Prostate gland (tissue), 2 donors: ENCODE data around the gene LRRC74A. TPM values are rescaled to one million over a fixed set of nuclear protein-coding genes. Genes with fewer than 3 reads are reported as not detected.

Source experiments
- DNase-seq: peaks from one replicate; pipeline ENCODE4 v3.0.0-alpha.2; 2019; ENCODE audit warnings: low spot score
- H3K27ac ChIP-seq, 2 donors: fragments of 200-600 bp; sonication (generic); 2 replicates each; pipeline ENCODE4 v1.5.1; 2017 to 2019
- H3K27me3 ChIP-seq: fragments of 200-600 bp; sonication (generic); replicated peaks from 2 replicates; pipeline ENCODE4 v1.5.1; 2019; ENCODE audit not compliant: insufficient read depth
- H3K36me3 ChIP-seq, 2 donors: fragments of 200-600 bp; sonication (generic); 1 replicate in 1 of 2; 2 replicates in 1 of 2; pipeline versions ENCODE4 v1.5.1 to v1.8.1; 2017 to 2019
- H3K4me1 ChIP-seq: fragments of 200-600 bp; sonication (generic); replicated peaks from 2 replicates; pipeline ENCODE4 v1.5.1; 2019
- H3K4me3 ChIP-seq, 2 donors: fragments of 200-600 bp; sonication (generic); 2 replicates each; pipeline ENCODE4 v1.5.1; 2017 to 2019
- H3K9me3 ChIP-seq: fragments of 200-600 bp; sonication (generic); 2 replicates; pipeline ENCODE4 v1.5.1; 2017
- POLR2A ChIP-seq: fragments of 450-650 bp; IDR thresholded peaks from one replicate; pipeline ENCODE4 v1.6.1; 2016; ENCODE audit warnings: antibody characterized with exemption, mild to moderate bottlenecking
- POLR2AphosphoS5 ChIP-seq: sonication (generic); formaldehyde crosslinking; IDR thresholded peaks from one replicate; pipeline ENCODE4 v1.6.1; 2017; ENCODE audit warnings: antibody characterized with exemption
- WGBS: methylation state at CpG from one replicate; pipeline ENCODE4 v1.1.5; 2018; 5-methylcytosine and 5-hydroxymethylcytosine counted together
- intact Hi-C: fragments of 100-400 bp; cut with DNase I; formaldehyde crosslinking; loops from one replicate; pipeline ENCODE4 v1.14.2; 2022
- total RNA-seq, 2 donors: library from RNA; depleted of rRNA; stranded (reverse); fragments of >200 nt; gene quantifications; one replicate each; pipeline ENCODE4 v1.1.0, GENCODE V29; 2016
- TF ChIP-seq, protein P1 (sequence below), 4 experiments: fragments of 200-600 bp in 2 of 4; fragments of 450-650 bp in 2 of 4; sonication (generic) in 2 of 4; IDR thresholded peaks; 1 replicate in 3 of 4; 2 replicates in 1 of 4; pipeline ENCODE4 v1.5.1; 2016 to 2019; ENCODE audit warnings: antibody characterized with exemption in 4 of 4, mild to moderate bottlenecking in 2 of 4, moderate library complexity in 2 of 4

LRRC74A gene
- total RNA-seq, 2 donors from 2014 or later: 6.0 TPM; not detected in 1

DNA sequence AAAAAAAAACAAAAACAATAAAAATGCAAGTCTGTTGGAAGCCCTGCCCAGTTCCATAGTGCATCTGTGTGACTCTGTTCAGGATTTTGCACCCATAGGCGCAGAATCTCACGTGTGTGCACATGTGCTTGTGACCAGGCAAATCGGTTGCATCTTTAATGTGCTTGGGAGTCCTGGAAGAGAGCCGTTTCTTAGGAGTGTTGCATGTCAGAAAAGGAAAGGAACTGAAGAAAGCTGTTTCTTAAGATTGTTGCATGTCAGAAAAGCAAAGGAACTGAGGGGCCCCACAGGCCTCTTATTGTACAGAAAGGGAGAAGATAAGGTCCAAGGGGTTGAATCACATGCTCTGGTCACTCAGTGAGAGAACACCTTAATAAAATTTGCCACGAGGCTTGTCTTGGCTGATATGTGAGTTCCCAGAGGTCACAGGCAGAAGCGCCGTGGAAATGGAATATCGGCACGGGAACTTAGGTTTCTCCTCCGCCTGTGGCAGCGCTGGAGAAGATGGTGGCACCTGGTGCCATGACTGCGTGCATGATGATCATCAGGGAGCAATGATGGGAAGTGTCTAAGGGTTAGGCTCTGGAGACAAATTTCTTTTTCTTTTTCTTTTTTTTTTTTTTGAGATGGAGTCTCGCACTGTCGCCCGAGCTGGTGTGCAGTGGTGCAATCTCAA is 90.0 kb downstream of the LRRC74A start:
- Histone ChIP-seq H3K27me3 (no peaks in the 10 kb centered on the region), H3K4me3 (no peak overlapping the region), H3K27ac (no peak overlapping the region), H3K9me3 (no peaks in the 10 kb centered on the region), H3K4me1 (peaks cover 43% of the 10 kb centered on the region), H3K36me3 (no peaks in the 10 kb centered on the region)
- DNase-seq: no peak
- intact Hi-C loops: no loop called here
- TF ChIP-seq POLR2AphosphoS5 (no peak), POLR2A (no peak)
- TF ChIP-seq, protein P1, sequence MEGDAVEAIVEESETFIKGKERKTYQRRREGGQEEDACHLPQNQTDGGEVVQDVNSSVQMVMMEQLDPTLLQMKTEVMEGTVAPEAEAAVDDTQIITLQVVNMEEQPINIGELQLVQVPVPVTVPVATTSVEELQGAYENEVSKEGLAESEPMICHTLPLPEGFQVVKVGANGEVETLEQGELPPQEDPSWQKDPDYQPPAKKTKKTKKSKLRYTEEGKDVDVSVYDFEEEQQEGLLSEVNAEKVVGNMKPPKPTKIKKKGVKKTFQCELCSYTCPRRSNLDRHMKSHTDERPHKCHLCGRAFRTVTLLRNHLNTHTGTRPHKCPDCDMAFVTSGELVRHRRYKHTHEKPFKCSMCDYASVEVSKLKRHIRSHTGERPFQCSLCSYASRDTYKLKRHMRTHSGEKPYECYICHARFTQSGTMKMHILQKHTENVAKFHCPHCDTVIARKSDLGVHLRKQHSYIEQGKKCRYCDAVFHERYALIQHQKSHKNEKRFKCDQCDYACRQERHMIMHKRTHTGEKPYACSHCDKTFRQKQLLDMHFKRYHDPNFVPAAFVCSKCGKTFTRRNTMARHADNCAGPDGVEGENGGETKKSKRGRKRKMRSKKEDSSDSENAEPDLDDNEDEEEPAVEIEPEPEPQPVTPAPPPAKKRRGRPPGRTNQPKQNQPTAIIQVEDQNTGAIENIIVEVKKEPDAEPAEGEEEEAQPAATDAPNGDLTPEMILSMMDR (IDR thresholded peaks at IDR 0.05): no peak
- WGBS: 89% methylated on average over 15 of the region's 15 CpGs

DNA sequence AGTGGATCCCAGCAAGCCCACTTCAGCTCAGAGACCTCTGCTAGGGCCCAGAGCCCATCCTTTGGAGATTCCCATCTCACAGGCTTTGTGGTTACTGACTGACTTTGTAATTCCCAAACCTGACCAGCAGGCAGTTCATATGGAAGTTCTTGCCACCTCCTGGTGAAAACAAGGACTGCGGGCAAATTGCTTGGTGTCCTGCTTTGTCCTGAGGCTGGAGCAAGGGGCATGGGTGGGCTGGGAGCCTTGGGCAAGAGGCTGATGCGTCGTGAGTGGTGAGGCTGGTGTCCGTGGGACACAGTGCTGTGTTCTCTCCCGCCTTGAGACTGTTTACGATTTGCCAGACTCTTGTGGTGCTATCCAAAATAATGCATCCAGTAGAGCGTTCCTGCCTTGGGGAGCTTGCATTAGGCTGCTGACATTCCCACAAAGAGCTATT is 91.0 kb downstream of the LRRC74A start:
- TF ChIP-seq POLR2AphosphoS5: no peak
- TF ChIP-seq, protein P1 (IDR thresholded peaks at IDR 0.05): peak in 3 of 4 experiments; percentile 41 to 72 (median 70)
- Histone ChIP-seq H3K4me3 (no peak overlapping the region), H3K36me3 (no peaks in the 10 kb centered on the region), H3K4me1 (peaks cover 43% of the 10 kb centered on the region), H3K27me3 (no peaks in the 10 kb centered on the region), H3K9me3 (no peaks in the 10 kb centered on the region), H3K27ac (peak overlapping the region; percentile 86 to 89)
- 41% methylated on average over 7 of the region's 7 CpGs for WGBS
- intact Hi-C loops: no loop called here
- peak; percentile 41 for DNase-seq

DNA sequence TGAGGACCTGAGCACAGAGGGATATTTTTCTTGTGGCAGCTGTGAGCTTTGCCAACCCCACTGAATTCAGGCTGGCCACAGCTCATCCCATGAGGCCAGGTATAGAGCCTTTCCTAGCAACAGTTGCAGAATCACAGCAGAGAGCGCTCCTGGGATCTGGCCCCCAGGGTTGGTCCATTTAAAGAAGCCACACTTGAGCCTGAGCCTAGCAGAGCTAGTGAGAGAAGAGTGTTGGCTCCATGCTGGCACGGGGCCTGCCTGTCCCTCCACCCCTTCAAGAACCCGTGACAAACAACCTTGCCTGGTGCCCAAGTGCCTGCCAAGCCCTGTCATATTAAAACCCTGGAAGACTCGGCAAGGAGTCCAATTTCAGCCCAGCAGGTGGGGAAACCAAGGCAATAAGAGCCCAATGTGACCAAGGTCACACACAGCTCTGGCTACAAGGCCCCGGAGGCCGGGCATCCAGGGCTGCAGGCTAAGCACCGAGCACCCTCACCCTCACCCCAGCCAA is 91.6 kb downstream of the LRRC74A start:
- TF ChIP-seq POLR2AphosphoS5: peak; percentile 49
- TF ChIP-seq POLR2A: no peak
- TF ChIP-seq, protein P1 (IDR thresholded peaks at IDR 0.05): peak in 1 of 4 experiments; percentile 3
- no peaks in the 10 kb centered on the region for H3K9me3 ChIP-seq
- H3K36me3 ChIP-seq: no peaks in the 10 kb centered on the region
- peaks cover 43% of the 10 kb centered on the region for H3K4me1 ChIP-seq
- WGBS: 11% methylated on average over 7 of the region's 7 CpGs
- intact Hi-C loops: loop anchor here (2.0 kb wide), 1 partner anchor 115 kb away; no protein-coding TSS in a partner anchor
- no peaks in the 10 kb centered on the region for H3K27me3 ChIP-seq
- DNase-seq: peak; percentile 85
- peak overlapping the region; percentile 86 to 89 for H3K27ac ChIP-seq
- H3K4me3 ChIP-seq: no peak overlapping the region

DNA sequence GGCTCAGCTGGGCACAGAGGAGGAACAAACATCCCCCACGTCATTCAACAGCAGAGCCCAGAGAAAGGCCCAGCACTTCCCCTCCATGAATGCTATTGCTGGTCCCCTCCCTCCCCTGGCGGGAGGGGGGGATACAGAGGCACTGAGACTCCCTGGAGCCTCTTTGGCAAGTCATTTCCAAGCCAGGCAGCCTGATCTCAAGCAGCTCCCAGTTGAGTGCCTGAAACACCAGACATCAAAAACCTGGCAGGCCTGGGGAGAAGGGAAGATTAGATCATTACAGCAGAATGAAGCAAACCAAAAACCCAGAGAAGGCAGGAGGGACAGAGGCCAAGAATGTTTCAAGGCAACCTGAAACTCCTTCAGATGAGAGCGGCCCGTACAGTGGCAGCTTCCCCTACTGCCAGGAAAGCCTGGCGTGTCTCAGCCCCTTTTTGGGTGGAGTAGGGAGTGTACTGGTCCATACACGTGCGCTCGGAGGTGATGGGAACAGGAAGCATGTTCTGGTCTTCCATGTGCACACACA is 92.1 kb downstream of the LRRC74A start:
- 5% methylated on average over 8 of the region's 8 CpGs for WGBS
- intact Hi-C loops: loop anchor here (2.0 kb wide), 1 partner anchor 114 kb away; no protein-coding TSS in a partner anchor
- TF ChIP-seq POLR2AphosphoS5 (no peak), POLR2A (no peak)
- TF ChIP-seq, protein P1 (IDR thresholded peaks at IDR 0.05): peak in 1 of 4 experiments; percentile 2
- Histone ChIP-seq H3K27ac (peak overlapping the region; percentile 86 to 89), H3K9me3 (no peaks in the 10 kb centered on the region), H3K4me1 (peaks cover 43% of the 10 kb centered on the region), H3K27me3 (no peaks in the 10 kb centered on the region), H3K36me3 (no peaks in the 10 kb centered on the region), H3K4me3 (no peak overlapping the region)
- DNase-seq: peak; percentile 83
